BE2C (cell line): ENCODE results near the gene EMD.
A peak's percentile ranks its signal among the peaks of the same experiment; 100 is the strongest.
"Not testable (repeated sequence)": the region's sequence is repeated elsewhere in the genome, so short reads cannot be mapped to it uniquely, and the experiment has no call there.

Source experiments
- DNase-seq: peaks from one replicate; pipeline ENCODE4 v3.0.0-alpha.2; 2020
- H3K27me3 ChIP-seq: fragments of 250-450 bp; sonication (Bioruptor Pico); 2 replicates; pipeline ENCODE4 v1.5.1; 2020; ENCODE audit warnings: mild to moderate bottlenecking
- H3K36me3 ChIP-seq: fragments of 250-450 bp; sonication (Bioruptor Pico); 2 replicates; pipeline ENCODE4 v1.5.1; 2020; ENCODE audit warnings: mild to moderate bottlenecking
- H3K4me1 ChIP-seq: fragments of 250-450 bp; sonication (Bioruptor Pico); 2 replicates; pipeline ENCODE4 v1.5.1; 2020
- H3K4me3 ChIP-seq: 2 replicates; pipeline ENCODE4 v1.5.1; 2011; ENCODE audit warnings: low read depth, low read length
- H3K9me3 ChIP-seq: fragments of 250-450 bp; sonication (Bioruptor Pico); 2 replicates; pipeline ENCODE4 v1.5.1; 2020
- CTCF ChIP-seq: IDR thresholded peaks from 2 replicates; pipeline ENCODE4 v1.5.1; 2012; ENCODE audit warnings: mild to moderate bottlenecking, low read depth, low read length

Gene EMD

GRCh38 chrX:154389812-154390747 lies 11.0 kb downstream of the EMD start:
- H3K4me3 ChIP-seq, DNase-seq, H3K4me1 ChIP-seq, H3K27me3 ChIP-seq, H3K9me3 ChIP-seq, H3K36me3 ChIP-seq: not testable (repeated sequence)

- not testable (repeated sequence) for H3K4me3 ChIP-seq, H3K27me3 ChIP-seq, H3K4me1 ChIP-seq, DNase-seq, H3K9me3 ChIP-seq
- H3K36me3 ChIP-seq, result peaks cover 31% of the 10 kb centered on the region
Measured at GRCh38 chrX:154396363-154396762, 17.3 kb downstream of the EMD start.

- TF ChIP-seq CTCF, result no peak
- Histone ChIP-seq H3K27me3 (0 out of 2 replicates have a peak, but pooled peaks cover 2% of the 10 kb centered on the region), H3K4me3 (peak overlapping the region; percentile 81), H3K9me3 (no peaks in the 10 kb centered on the region), H3K36me3 (peaks cover 33% of the 10 kb centered on the region), H3K4me1 (no peaks in the 10 kb centered on the region)
- DNase-seq, result peak; percentile 79
Measured at GRCh38 chrX:154396973-154397887, 18.1 kb downstream of the EMD start.

GRCh38 chrX:154397888-154398667 lies 19.0 kb downstream of the EMD start, which contains the start of gene RPL10:
Gene RPL10 (plus strand): TSS chrX:154398377. CDS start chrX:154398520, 143 bp downstream.
- Histone ChIP-seq H3K9me3 (no peaks in the 10 kb centered on the region), H3K36me3 (peaks cover 33% of the 10 kb centered on the region), H3K4me1 (no peaks in the 10 kb centered on the region), H3K4me3 (peak within 1 kb of the TSS; percentile 81), H3K27me3 (0 out of 2 replicates have a peak, but pooled peaks cover 2% of the 10 kb centered on the region)
- DNase-seq, result peak; percentile 95
- TF ChIP-seq CTCF, result no peak

GRCh38 chrX:154398668-154399526 lies 19.8 kb downstream of the EMD start:
- no peaks in the 10 kb centered on the region for H3K4me1 ChIP-seq
- H3K9me3 ChIP-seq, result no peaks in the 10 kb centered on the region
- H3K36me3 ChIP-seq, result peaks cover 33% of the 10 kb centered on the region
- DNase-seq, result peak; percentile 78
- H3K4me3 ChIP-seq, result peak overlapping the region; percentile 81
- 0 out of 2 replicates have a peak, but pooled peaks cover 2% of the 10 kb centered on the region for H3K27me3 ChIP-seq
- TF ChIP-seq CTCF, result peak; percentile 70
